NOMO-1 treated with DMSO at 0.1 percent for 48 hours (cell line): ENCODE measurements around the gene DGKG.
A peak's percentile ranks its signal among the peaks of the same experiment; 100 is the strongest.

Source experiments
- DNase-seq: peaks from one replicate; lab custom pipeline; 2025; ENCODE audit not compliant: unreplicated experiment; lab: John Stamatoyannopoulos, UW

DGKG gene

DNA sequence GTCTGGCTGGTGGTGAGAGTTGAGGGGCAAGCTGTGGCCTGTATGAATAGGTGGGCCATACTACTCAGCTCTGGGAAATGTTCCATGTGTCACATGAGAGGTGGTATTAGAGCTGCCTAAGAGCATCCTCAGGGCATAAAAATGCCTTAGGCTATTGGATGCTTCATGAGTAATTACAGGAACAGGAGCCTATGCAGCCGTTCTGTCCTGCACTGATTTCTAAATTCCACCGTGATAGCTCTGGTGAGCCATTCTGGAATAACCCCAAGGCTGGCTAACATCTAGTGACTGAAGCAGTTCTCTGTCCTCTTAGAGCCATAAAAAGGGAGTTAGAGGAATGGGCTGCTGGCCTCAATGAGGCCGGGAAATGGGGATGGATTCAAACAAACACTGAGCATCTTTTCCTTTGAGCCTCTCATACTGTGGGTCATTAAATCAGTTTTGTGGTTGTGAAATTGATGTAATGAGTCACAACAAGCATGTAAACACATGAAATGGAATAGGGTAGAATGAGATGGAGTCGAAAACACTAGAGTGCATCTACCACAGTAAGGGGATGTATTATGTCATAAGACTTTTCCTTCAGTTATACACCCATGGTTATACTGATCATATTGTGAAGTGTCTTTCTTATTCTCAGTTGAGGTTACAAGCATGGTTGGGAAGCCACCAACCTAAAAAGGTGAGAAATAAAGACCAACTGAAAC lies 41.0 kb downstream of the DGKG start:
- DNase-seq, result no peak

- DNase-seq, result no peak
These were observed 42.1 kb downstream of the DGKG start for GRCh38 chr3:186319945-186320344.

DNA sequence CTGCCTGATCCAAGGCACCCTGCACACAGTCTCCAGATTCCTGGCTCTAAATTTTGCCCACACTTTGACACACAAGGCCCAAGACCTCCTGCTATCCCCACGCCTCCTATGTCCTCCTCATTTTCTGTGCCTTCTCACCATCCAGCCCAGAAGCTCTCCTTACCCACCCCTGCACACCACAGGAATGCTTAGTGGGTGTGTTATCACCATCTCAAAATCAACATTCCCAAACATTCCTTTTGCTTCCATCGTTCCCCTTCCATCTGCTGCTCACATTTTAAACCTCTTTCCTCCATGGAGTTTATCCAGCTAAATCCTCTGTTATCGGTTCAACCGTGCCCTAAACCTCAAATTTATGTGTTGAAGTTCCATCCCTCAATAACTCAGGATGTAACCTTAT lies 43.9 kb downstream of the DGKG start:
- DNase-seq, result no peak

DNA sequence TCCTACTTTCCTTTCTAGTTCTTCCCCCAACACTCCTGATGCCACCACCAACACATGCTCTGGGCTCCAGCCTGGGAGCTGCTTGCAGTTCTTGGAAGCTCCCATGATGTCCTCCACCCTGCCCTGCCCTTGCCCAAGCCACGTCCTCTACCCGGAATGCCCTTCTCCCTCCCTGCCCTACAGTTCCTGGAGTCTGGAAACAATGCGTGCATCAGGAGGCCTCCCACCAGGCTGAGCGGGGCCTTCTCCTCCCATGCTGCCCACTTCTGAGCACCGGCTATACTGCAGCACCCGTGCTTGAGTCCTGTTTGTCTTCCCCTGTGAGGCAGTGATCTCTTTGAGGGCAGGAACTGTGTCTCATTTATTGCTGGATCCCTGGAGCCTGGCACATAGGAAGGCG lies 44.6 kb downstream of the DGKG start:
- no peak for DNase-seq

DNA sequence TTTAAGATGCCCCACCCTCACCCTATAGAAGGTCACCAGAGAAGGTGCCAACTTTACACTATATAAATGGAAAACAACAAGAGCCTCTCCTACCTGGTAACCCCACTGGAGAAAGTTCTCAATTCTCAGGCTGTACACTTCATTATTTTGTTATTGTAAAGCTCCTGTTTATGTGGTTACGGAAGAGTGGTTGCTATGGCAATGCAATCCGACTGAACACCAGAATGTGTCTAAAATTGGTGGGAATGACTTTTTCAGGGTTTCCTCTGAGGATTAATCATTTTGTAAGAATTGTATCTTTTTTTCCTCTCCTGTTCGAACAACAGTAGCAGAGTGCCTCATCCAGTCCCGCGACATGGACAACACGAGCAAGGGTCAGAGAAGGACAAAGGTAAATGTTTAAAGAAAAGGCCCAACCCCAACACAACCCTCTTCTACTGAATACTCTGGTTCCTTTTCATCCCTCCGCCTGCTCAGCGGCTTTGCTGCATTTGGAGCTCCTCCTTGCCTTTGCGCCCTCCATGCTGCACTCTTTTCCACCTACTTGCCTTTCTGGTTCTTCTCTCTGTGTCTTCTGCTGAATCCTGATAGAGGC lies 45.3 kb downstream of the DGKG start:
- DNase-seq, result no peak

DNA sequence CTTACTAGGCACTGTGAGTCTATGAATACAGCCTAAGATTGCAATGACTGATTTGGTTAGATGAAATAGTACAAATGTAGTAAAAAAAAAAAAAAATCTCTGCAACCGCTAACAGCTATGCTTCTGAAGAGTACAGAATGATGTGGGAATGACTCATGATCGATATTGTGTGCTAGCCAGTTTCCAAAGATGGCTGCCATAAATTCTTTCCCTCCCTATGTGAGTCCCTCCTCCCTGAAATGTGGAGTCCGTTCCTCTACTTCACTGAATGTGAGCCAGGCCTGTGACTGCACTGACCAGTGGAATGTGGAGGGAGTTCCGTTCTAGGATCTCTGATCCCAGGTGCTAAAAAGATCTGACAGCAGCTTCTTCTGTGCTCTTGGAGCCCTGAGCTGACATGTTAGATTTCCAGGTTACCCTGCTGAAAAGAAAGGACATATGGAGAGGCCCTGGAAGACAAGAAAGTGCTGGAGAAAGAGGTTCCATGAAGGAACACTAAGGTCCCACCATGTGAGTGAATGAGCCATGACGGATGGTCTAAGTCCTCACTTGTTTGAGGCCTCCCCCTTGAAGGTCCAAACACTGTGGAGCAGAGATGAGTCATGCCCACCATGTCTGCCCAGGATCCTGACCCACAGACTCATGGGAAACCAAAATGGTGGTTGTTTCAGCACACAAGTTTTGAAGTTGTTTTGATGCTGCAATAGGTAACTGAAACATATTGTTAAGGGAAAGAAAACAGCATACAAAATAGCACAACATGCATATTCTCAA lies 46.3 kb downstream of the DGKG start:
- no peak for DNase-seq

- no peak for DNase-seq
These were observed 47.1 kb downstream of the DGKG start for GRCh38 chr3:186314896-186315295.

DNA sequence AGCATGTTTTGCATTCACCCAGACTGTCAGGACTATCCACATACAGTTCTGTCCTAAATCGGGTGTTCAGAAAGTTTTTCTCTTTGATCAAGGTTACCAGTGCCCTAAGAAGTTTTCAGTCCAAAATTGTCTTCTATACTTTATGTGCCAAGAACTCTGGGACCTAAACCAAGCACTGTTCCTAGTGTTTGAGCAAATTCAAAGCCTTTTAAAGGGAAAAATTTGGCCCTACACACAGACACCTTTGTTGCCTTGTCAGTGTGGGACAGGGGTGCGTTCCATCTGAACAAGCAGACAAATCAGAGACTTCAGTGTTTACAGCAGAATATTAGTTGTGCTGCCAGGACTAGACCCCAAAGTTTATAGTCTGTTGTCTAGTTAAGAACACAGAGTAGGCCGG lies 50.6 kb downstream of the DGKG start:
- DNase-seq, result no peak

- no peak for DNase-seq
These were observed 53.5 kb downstream of the DGKG start for GRCh38 chr3:186308549-186308948.

DNA sequence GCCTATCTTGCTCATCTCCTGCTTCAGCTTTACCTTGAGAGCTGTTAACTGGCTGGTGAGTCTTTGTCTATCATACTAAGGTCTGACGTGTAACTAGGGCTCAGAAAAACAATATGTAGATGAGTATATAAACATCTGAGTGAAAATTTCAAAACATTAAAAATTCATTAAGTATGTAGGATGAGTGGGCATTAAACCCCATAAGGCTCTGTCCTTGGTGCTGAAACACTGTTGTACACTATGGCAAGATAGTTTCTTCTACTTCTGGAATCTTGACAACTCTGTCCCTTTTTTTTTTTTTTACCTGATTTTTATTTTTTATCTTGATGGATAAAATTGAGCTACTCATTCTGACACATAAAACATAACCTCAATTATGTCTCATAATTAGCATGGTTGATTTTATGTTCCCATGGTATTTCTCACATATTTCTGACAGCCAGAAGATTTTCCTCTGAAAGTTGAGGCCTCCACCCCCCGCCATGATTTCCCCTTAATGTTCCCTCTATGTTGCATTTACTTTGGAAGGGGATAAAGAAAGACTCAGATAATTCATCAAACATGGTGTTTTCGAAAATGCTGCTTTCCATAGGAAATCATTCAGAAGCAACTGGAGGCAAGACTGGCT lies 54.3 kb downstream of the DGKG start:
- peak; percentile 22 for DNase-seq

GRCh38 chr3:186305286-186305685 lies 56.7 kb downstream of the DGKG start:
- no peak for DNase-seq

- no peak for DNase-seq
These were observed 58.1 kb downstream of the DGKG start for GRCh38 chr3:186303965-186304364.

- no peak for DNase-seq
These were observed 62.7 kb downstream of the DGKG start for GRCh38 chr3:186299327-186299726.

GRCh38 chr3:186298876-186299275 lies 63.2 kb downstream of the DGKG start:
- DNase-seq, result no peak

- DNase-seq, result no peak
These were observed 71.2 kb downstream of the DGKG start for GRCh38 chr3:186290796-186291195.

GRCh38 chr3:186287711-186288110 lies 74.3 kb downstream of the DGKG start:
- DNase-seq, result no peak

- DNase-seq, result no peak
These were observed 75.9 kb downstream of the DGKG start for GRCh38 chr3:186286114-186286513.

- no peak for DNase-seq
These were observed 77.4 kb downstream of the DGKG start for GRCh38 chr3:186284661-186285060.

DNA sequence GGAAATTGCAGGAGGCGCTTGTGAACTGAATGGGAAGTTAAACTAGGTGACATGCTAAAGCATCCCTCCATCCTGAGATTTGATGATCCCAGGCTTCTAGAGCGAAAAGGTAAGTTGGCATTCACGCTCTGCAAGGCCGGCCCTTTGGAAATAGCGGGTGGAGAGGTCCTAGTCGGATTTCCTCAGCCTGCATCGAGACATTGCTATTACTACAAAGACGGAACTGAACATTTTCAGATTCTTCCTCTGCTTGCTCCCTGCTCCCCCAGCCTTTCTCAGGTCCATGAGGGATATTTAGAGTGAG lies 77.7 kb downstream of the DGKG start:
- DNase-seq, result no peak

- DNase-seq, result no peak
These were observed 78.2 kb downstream of the DGKG start for GRCh38 chr3:186283651-186284348.

DNA sequence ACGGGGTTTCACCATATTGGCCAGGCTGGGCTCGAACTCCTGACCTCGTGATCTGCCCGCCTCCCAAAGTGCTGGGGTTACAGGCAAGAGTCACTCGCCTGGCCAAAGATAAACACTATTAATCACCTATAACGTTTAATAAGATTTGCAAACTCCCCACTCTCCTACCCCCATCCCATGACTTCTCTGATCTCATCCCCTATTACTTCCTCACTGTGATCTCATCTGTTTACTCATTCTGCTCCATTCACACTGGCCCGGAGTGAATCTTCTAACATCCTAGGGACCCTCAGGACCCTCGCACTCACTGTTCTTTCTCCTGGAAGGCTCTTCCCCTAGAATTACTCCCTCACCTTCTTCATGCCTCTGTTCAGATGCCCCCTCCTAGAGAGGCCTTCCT lies 78.9 kb downstream of the DGKG start:
- no peak for DNase-seq
